ENCODE measurements around the gene YPEL5. TPM values are rescaled to one million over a fixed set of nuclear protein-coding genes. Genes with fewer than 3 reads are reported as not detected.

The YPEL5 gene
- total RNA-seq, 1 donor from 2014 or later, result 84.2 TPM

GRCh38 chr2:30209227-30209626, 62.4 kb downstream of the YPEL5 start:
- Histone ChIP-seq H3K36me3 (ENCODE audit: control insufficient read depth, insufficient read depth, low read length) (no peaks in the 10 kb centered on the region), H3K27me3 (ENCODE audit: control insufficient read depth, insufficient read depth, low read length) (peaks cover 1% of the 10 kb centered on the region), H3K4me3 (ENCODE audit: low read depth, low read length) (no peak overlapping the region)
- TF ChIP-seq CTCF (IDR thresholded peaks at IDR 0.05; ENCODE audit: insufficient read depth, low read length, severe bottlenecking), result no peak
- no peak for FAIRE-seq
- DNase-seq (ENCODE audit: low read depth), result no peak

Other genes with a start within 250 kb of the YPEL5 start
- gene ALK, start 225.4 kb upstream of the YPEL5 start, total RNA-seq, result not detected in 2 replicates
- 6.9 and 18.7 TPM in 2 replicates for gene LBH, start 84.5 kb downstream of the YPEL5 start, total RNA-seq

Measured in bronchial epithelial cell (primary cell).